Peyer's patch (tissue), 4 donors: ENCODE measurements around the gene FAAP100. TPM values are rescaled to one million over a fixed set of nuclear protein-coding genes. Genes with fewer than 3 reads are reported as not detected.
"Not testable (repeated sequence)": the region's sequence is repeated elsewhere in the genome, so short reads cannot be mapped to it uniquely, and the experiment has no call there.

Experiments used
- DNase-seq, 3 donors: peaks; one replicate each; pipeline ENCODE4 v3.0.0-alpha.2; 2017 to 2019
- H3K27ac ChIP-seq, 4 donors: fragments of 200-600 bp; sonication (generic); one replicate each; pipeline ENCODE4 v1.5.1; 2016 to 2019
- H3K27me3 ChIP-seq, 2 donors: fragments of 200-600 bp; sonication (generic); one replicate each; pipeline ENCODE4 v1.5.1; 2019
- H3K36me3 ChIP-seq, 3 donors: fragments of 200-600 bp; sonication (generic); one replicate each; pipeline ENCODE4 v1.5.1; 2016 to 2019
- H3K4me1 ChIP-seq, 4 donors: fragments of 200-600 bp; sonication (generic); one replicate each; pipeline ENCODE4 v1.5.1; 2016 to 2019
- H3K4me3 ChIP-seq, 4 donors: fragments of 200-600 bp; sonication (generic); 1 replicate in 3 of 4; 2 replicates in 1 of 4; pipeline ENCODE4 v1.5.1; 2016 to 2019; ENCODE audit warnings: mild to moderate bottlenecking in 1 of 4
- H3K9me3 ChIP-seq, 4 donors: fragments of 200-600 bp; sonication (generic); one replicate each; pipeline ENCODE4 v1.5.1; 2016 to 2019; ENCODE audit warnings: mild to moderate bottlenecking in 1 of 4
- POLR2A ChIP-seq, 2 donors: fragments of 450-650 bp; IDR thresholded peaks; one replicate each; pipeline ENCODE4 v1.5.1; 2017; ENCODE audit warnings: antibody characterized with exemption in 2 of 2, mild to moderate bottlenecking in 2 of 2, moderate library complexity in 2 of 2
- total RNA-seq, 4 donors: library from RNA; depleted of rRNA; stranded (reverse); fragments of >200 nt; gene quantifications; one replicate each; pipeline ENCODE4 v1.1.0, GENCODE V29; 2016
- TF ChIP-seq, protein P1 (sequence below), 6 experiments: fragments of 450-650 bp in 4 of 6; fragments of 200-600 bp in 2 of 6; sonication (generic) in 1 of 6; IDR thresholded peaks; one replicate each; pipeline ENCODE4 v1.5.1; 2017 to 2019; ENCODE audit warnings: antibody characterized with exemption in 6 of 6, mild to moderate bottlenecking in 3 of 6, moderate library complexity in 1 of 6

Gene FAAP100
- total RNA-seq, 4 donors from 2014 or later: 38.2 to 66.9 (median 52.2) TPM

- Histone ChIP-seq H3K27me3 (no peaks in the 10 kb centered on the region), H3K9me3 (no peaks in the 10 kb centered on the region), H3K36me3 (peaks cover 0 to 93% (median 0%) of the 10 kb centered on the region in 3 donors), H3K4me1 (no peaks in the 10 kb centered on the region), H3K27ac (no peak overlapping the region), H3K4me3 (no peak overlapping the region)
- no peak for TF ChIP-seq POLR2A (IDR thresholded peaks at IDR 0.05)
- TF ChIP-seq, protein P1, sequence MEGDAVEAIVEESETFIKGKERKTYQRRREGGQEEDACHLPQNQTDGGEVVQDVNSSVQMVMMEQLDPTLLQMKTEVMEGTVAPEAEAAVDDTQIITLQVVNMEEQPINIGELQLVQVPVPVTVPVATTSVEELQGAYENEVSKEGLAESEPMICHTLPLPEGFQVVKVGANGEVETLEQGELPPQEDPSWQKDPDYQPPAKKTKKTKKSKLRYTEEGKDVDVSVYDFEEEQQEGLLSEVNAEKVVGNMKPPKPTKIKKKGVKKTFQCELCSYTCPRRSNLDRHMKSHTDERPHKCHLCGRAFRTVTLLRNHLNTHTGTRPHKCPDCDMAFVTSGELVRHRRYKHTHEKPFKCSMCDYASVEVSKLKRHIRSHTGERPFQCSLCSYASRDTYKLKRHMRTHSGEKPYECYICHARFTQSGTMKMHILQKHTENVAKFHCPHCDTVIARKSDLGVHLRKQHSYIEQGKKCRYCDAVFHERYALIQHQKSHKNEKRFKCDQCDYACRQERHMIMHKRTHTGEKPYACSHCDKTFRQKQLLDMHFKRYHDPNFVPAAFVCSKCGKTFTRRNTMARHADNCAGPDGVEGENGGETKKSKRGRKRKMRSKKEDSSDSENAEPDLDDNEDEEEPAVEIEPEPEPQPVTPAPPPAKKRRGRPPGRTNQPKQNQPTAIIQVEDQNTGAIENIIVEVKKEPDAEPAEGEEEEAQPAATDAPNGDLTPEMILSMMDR (IDR thresholded peaks at IDR 0.05): no peak
- no peak for DNase-seq
These were observed 39.8 kb upstream of the FAAP100 start for GRCh38 chr17:81591971-81592370.

- no peaks in the 10 kb centered on the region for H3K9me3 ChIP-seq
- H3K36me3 ChIP-seq: peaks cover 0 to 93% (median 0%) of the 10 kb centered on the region in 3 donors
- TF ChIP-seq POLR2A (IDR thresholded peaks at IDR 0.05): no peak
- TF ChIP-seq, protein P1 (IDR thresholded peaks at IDR 0.05): no peak
- H3K27me3 ChIP-seq: no peaks in the 10 kb centered on the region
- DNase-seq: no peak
- no peak overlapping the region for H3K27ac ChIP-seq
- H3K4me3 ChIP-seq: no peak overlapping the region
- no peaks in the 10 kb centered on the region for H3K4me1 ChIP-seq
These were observed 38.0 kb upstream of the FAAP100 start for GRCh38 chr17:81590121-81590520.

DNA sequence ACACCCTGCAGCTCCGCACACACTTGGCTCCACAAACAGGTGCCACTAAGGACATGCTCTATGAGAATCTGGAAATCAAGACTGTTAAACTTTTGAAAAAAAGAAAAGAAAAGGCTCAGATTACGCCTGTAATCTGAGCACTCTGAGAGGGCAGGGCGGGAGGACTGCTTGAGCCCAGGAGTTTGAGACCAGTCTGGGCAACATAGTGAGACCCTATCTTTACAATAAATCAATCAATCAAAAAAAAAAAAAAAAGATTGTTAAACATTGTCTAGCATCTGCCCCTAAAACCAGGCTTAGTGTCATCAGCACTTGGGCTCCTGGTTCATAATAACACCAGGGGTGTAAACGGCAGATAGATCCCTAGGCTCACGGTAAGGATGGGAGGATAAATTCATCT is 37.5 kb upstream of the FAAP100 start:
- no peaks in the 10 kb centered on the region for H3K27me3 ChIP-seq
- H3K27ac ChIP-seq: no peak overlapping the region
- no peak overlapping the region for H3K4me3 ChIP-seq
- no peaks in the 10 kb centered on the region for H3K4me1 ChIP-seq
- peaks cover 0 to 91% (median 0%) of the 10 kb centered on the region in 3 donors for H3K36me3 ChIP-seq
- H3K9me3 ChIP-seq: no peaks in the 10 kb centered on the region
- TF ChIP-seq, protein P1 (IDR thresholded peaks at IDR 0.05): no peak
- no peak for TF ChIP-seq POLR2A (IDR thresholded peaks at IDR 0.05)
- no peak for DNase-seq

DNA sequence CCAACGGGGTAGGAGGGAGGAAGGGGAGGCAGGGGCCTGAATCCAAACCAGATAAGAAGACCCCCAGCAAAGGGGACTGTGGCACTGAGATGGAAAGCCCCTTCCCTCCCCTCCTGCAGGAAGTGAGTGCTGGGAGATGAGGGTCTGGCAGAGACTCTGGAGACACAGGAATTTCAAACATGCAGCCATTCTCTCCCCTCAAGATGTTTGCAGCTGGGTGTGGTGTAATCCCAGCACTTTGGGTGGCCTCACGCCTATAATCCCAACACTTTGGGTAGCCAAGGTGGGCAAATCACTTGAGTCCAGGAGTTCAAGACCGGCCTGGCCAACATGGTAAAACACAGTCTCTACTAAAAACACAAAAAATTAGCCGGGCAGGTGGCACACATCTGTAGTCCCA is 33.9 kb upstream of the FAAP100 start:
- Histone ChIP-seq H3K9me3 (no peaks in the 10 kb centered on the region), H3K4me3 (no peak overlapping the region), H3K4me1 (no peaks in the 10 kb centered on the region), H3K36me3 (peaks cover 0 to 90% (median 0%) of the 10 kb centered on the region in 3 donors), H3K27me3 (no peaks in the 10 kb centered on the region), H3K27ac (no peak overlapping the region)
- no peak for DNase-seq
- no peak for TF ChIP-seq POLR2A (IDR thresholded peaks at IDR 0.05)
- TF ChIP-seq, protein P1 (IDR thresholded peaks at IDR 0.05): no peak

DNA sequence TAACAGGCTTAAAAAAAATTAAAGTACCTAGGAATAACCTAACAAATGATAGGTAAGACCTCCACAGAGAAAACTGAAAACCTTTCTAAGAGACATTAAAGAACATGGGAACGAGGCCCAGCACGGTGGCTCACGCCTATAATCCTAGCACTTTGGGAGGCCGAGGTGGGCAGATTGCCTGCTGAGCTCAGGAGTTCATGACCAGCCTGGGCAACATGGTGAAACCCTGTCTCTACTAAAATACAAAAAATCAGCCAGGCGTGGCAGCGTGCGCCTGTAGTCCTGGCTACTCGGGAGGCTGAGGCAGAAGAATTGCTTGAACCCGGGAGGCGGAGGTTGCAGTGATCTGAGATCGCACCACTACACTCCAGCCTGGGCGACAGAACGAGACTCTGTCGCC is 32.6 kb upstream of the FAAP100 start:
- H3K9me3 ChIP-seq, H3K4me3 ChIP-seq, DNase-seq, H3K4me1 ChIP-seq, H3K27me3 ChIP-seq, H3K27ac ChIP-seq: not testable (repeated sequence)
- peaks cover 0 to 78% (median 0%) of the 10 kb centered on the region in 3 donors for H3K36me3 ChIP-seq

DNA sequence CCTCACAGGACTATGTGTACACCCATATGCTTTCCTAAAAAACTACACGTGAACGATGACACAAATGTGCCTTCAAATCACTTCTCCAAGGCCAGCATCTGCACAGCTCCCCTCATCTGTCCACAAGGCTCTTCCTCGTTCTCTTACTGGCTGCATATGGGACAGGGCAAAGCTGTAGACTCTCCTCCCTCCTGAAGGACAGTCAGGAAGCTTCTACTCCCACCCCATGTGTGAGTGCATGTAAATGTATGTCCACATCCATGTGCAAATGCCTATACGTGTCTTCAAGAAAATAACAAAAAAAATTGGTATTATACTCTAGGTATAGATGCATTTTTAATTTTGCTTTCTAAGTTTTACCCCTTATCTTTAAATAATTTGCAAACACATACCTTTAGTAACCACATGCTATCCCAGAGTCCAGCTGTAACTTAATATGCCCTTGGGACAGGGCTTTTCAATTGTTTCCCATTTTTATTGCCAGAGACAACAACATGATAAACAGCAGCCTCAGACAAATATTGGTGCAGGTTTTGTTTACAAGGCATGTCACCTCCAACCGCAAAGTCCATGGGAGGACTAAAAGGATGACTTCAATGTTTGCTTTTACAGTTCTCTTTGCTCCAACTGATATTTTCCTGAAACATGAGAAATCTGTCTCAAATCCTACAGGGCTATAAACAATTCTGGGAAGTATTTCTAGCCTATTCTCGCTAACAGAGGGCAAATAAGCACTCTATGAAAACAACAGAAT is 31.6 kb upstream of the FAAP100 start:
- H3K27me3 ChIP-seq: no peaks in the 10 kb centered on the region
- H3K27ac ChIP-seq: no peak overlapping the region
- H3K4me1 ChIP-seq: no peaks in the 10 kb centered on the region
- no peak overlapping the region for H3K4me3 ChIP-seq
- TF ChIP-seq POLR2A (IDR thresholded peaks at IDR 0.05): no peak
- TF ChIP-seq, protein P1 (IDR thresholded peaks at IDR 0.05): no peak
- peaks cover 0 to 79% (median 0%) of the 10 kb centered on the region in 3 donors for H3K36me3 ChIP-seq
- DNase-seq: no peak
- no peaks in the 10 kb centered on the region for H3K9me3 ChIP-seq
